Ovary (tissue), 3 donors: ENCODE measurements around the gene SNX8.

Experiments
- CTCF ChIP-seq, 3 donors: fragments of 450-650 bp in 2 of 3; fragments of 200-600 bp in 1 of 3; IDR thresholded peaks; one replicate each; pipeline versions ENCODE4 v1.5.1 to v1.8.0; 2016 to 2022; ENCODE audit warnings: antibody characterized with exemption in 3 of 3, mild to moderate bottlenecking in 1 of 3
- POLR2A ChIP-seq: fragments of 450-650 bp; IDR thresholded peaks from one replicate; pipeline ENCODE4 v1.6.1; 2017; ENCODE audit warnings: antibody characterized with exemption, mild to moderate bottlenecking, moderate library complexity
- donor health status: DM: no; HTN: no; CAD: no.

- TF ChIP-seq CTCF (IDR thresholded peaks at IDR 0.05) (no peak), POLR2A (no peak)
These were observed 109.8 kb downstream of the SNX8 start for GRCh38 chr7:2204446-2204845.
